ENCODE data around the gene COL21A1. TPM values are rescaled to one million over a fixed set of nuclear protein-coding genes. Genes with fewer than 3 reads are reported as not detected.
A peak's percentile ranks its signal among the peaks of the same experiment; 100 is the strongest.

The COL21A1 gene
- polyA plus RNA-seq, 2 of the 4 experiments (the other 2 are of a cell fraction) = 1.4 to 3.3 TPM

GRCh38 chr6:56223995-56224394 is 23.4 kb downstream of the COL21A1 start (continued):
- TF ChIP-seq MAFK (IDR thresholded peaks at IDR 0.05; ENCODE audit: partially characterized antibody) = peak; percentile 24
- TF ChIP-seq HOXA7 (CRISPR knock-in tag; IDR thresholded peaks at IDR 0.05) = no peak
- TF ChIP-seq E2F6 (IDR thresholded peaks at IDR 0.05; ENCODE audit: borderline replicate concordance, low read depth) = no peak
- TF ChIP-seq BHLHE40 (IDR thresholded peaks at IDR 0.05; ENCODE audit: low read depth, low read length) = no peak
- TF ChIP-seq POLR2A (IDR thresholded peaks at IDR 0.05; ENCODE audit: low read length) = no peak
- TF ChIP-seq CHD2 (IDR thresholded peaks at IDR 0.05; ENCODE audit: low read length, partially characterized antibody) = no peak
- TF ChIP-seq ZNF302 (CRISPR knock-in tag; IDR thresholded peaks at IDR 0.05) = no peak
- peak; percentile 38; the same call in 1 of the 2 replicates for TF ChIP-seq MAX (IDR thresholded peaks at IDR 0.05)
- no peak for TF ChIP-seq ATOH8 (CRISPR knock-in tag; IDR thresholded peaks at IDR 0.05; ENCODE audit: low read depth)
- TF ChIP-seq FOSL2 (IDR thresholded peaks at IDR 0.05) = 0 out of 2 replicates have a peak, but pooled peaks have one; percentile 41
- peak; percentile 77 for TF ChIP-seq FOSL2 (CRISPR knock-in tag; IDR thresholded peaks at IDR 0.05)
- TF ChIP-seq HOXB5 (CRISPR knock-in tag; IDR thresholded peaks at IDR 0.05) = no peak
- no peak for TF ChIP-seq ZC3H11A (IDR thresholded peaks at IDR 0.05)
- no peak for TF ChIP-seq NPAS2 (CRISPR knock-in tag; IDR thresholded peaks at IDR 0.05; ENCODE audit: borderline replicate concordance)
- TF ChIP-seq KDM5A (IDR thresholded peaks at IDR 0.05) = no peak
- peak; percentile 36 to 68; a peak in 3 of 5 replicates for TF ChIP-seq EP300 (IDR thresholded peaks at IDR 0.05)

- Histone ChIP-seq H3K4me2 (peak overlapping the region; percentile 60), H3K4me1 (peaks cover 45% of the 10 kb centered on the region), H3K4me3 (no peak overlapping the region), H3K27ac (peak overlapping the region; percentile 47 to 49; a peak in 5 of 6 replicates), H3K9me3 (no peaks in the 10 kb centered on the region)
- CTCF ChIA-PET = interaction anchor here (1.4 kb wide), 1 partner anchor 70 kb away, joined by 5 read pairs; no protein-coding TSS in a partner anchor
- DNase-seq (ENCODE audit: low read depth in 1 of 2, low spot score in 1 of 2) = no peak
- ATAC-seq = no peak
- TF ChIP-seq JUNB (IDR thresholded peaks at IDR 0.05) (peak; percentile 21; the same call in 1 of the 2 replicates), RFX5 (IDR thresholded peaks at IDR 0.05) (no peak)
- FAIRE-seq = no peak
- POLR2A ChIA-PET = no interaction called here
These were observed 24.9 kb downstream of the COL21A1 start for GRCh38 chr6:56222499-56222898.

GRCh38 chr6:56220078-56220477 is 27.3 kb downstream of the COL21A1 start:
- peaks cover 47% of the 10 kb centered on the region for H3K4me1 ChIP-seq
- peak overlapping the region in 1 of 2 experiments; percentile 47; a peak in 1 of 6 replicates for H3K27ac ChIP-seq
- no peaks in the 10 kb centered on the region for H3K9me3 ChIP-seq
- DNase-seq (ENCODE audit: low read depth in 1 of 2, low spot score in 1 of 2) (peak in 1 of 2 experiments; percentile 53), ATAC-seq (0 out of 6 replicates have a peak, but pooled peaks of 1 of the 2 experiments have one; percentile 34), FAIRE-seq (no peak)
- H3K4me2 ChIP-seq = peak overlapping the region; percentile 40
- H3K4me3 ChIP-seq = no peak overlapping the region
- ChIA-PET CTCF (no interaction called here), POLR2A (no interaction called here)
- no peak for TF ChIP-seq PHF8 (IDR thresholded peaks at IDR 0.05; ENCODE audit: borderline replicate concordance, low read depth)
- 0 out of 5 replicates have a peak, but pooled peaks of 1 of the 2 experiments have one; percentile 23 for TF ChIP-seq JUN (IDR thresholded peaks at IDR 0.05)
- TF ChIP-seq ZSCAN20 (CRISPR knock-in tag; IDR thresholded peaks at IDR 0.05) = no peak
- no peak for TF ChIP-seq FOSL2 (IDR thresholded peaks at IDR 0.05)
- TF ChIP-seq FOSL2 (CRISPR knock-in tag; IDR thresholded peaks at IDR 0.05) = 0 out of 2 replicates have a peak, but pooled peaks have one; percentile 17
- no peak for TF ChIP-seq NPAS2 (CRISPR knock-in tag; IDR thresholded peaks at IDR 0.05; ENCODE audit: borderline replicate concordance)
- no peak for TF ChIP-seq CBX8 (IDR thresholded peaks at IDR 0.05)
- no peak for TF ChIP-seq PBX3 (IDR thresholded peaks at IDR 0.05)
- no peak for TF ChIP-seq RARB (CRISPR knock-in tag; IDR thresholded peaks at IDR 0.05)
- no peak for TF ChIP-seq HOXB5 (CRISPR knock-in tag; IDR thresholded peaks at IDR 0.05)
- TF ChIP-seq SMC3 (IDR thresholded peaks at IDR 0.05) = no peak
- TF ChIP-seq EHMT2 (IDR thresholded peaks at IDR 0.05; ENCODE audit: low read depth) = no peak
- TF ChIP-seq JUNB (IDR thresholded peaks at IDR 0.05) = peak; percentile 60
- no peak for TF ChIP-seq KDM1A (IDR thresholded peaks at IDR 0.05; ENCODE audit: low read depth)
- TF ChIP-seq REST (IDR thresholded peaks at IDR 0.05) = no peak
- TF ChIP-seq MAZ (IDR thresholded peaks at IDR 0.05; ENCODE audit: borderline replicate concordance, low read depth, low read length) = no peak
- no peak for TF ChIP-seq NFE2L2 (conservative IDR thresholded peaks at IDR 0.05; ENCODE audit: low read length)
- 0 out of 5 replicates have a peak, but pooled peaks of 1 of the 2 experiments have one; percentile 18 for TF ChIP-seq EP300 (IDR thresholded peaks at IDR 0.05)
- no peak for TF ChIP-seq HOXB13 (CRISPR knock-in tag; IDR thresholded peaks at IDR 0.05; ENCODE audit: low read depth)
